GM18505 (cell line): ENCODE results near the gene YBX1.
"Not testable (repeated sequence)": the region's sequence is repeated elsewhere in the genome, so short reads cannot be mapped to it uniquely, and the experiment has no call there.

Experiments used
- ATAC-seq: cut with Tn5 transposase; IDR thresholded peaks from one replicate; pipeline ENCODE4 v1.9.1; 2021; ENCODE audit not compliant: unreplicated experiment
- POLR2A ChIP-seq: IDR thresholded peaks from 4 replicates; pipeline ENCODE4 v1.6.1; 2011; ENCODE audit warnings: borderline replicate concordance; ENCODE audit not compliant: insufficient read depth, insufficient read length; ENCODE audit errors: extremely low read depth

The YBX1 gene

DNA sequence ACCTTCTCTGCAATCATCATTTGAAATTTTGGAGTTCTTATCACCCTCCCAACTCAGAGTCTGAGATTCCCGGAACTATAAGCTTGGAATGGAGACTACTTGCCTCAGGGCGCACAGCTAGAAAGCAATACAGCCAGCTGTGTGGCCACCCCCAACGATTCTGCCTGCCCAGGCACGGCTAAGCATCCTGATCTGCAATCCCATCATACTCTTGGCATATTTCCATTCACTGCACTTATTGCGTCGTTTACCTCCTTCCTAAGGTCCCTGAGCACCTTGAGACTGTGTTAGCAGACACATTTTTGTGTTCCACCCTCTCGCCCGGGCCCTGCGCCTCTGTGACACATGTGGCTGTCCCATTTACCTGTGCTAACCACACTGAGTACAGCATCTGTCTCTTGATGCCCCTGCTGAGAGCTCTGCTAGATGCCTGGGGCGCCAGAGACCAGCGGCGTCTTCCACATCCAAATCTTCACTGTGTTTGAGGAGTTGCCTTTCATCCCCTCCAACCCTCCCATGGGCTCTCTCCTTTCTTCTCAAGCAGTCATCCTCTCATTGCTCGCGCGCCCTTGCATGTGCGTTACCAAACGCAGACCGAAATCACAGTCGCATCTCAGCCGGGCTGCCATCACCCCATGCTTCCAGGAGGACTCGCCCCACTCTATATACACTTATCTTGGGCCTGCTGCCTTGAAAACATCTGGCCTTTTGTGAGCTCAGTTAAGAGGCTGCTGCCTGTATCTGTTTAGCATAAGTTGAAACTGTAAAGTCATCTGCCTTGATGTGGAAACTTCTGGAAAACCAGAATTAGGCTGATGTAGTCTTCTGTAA is 61.3 kb downstream of the YBX1 start:
- ATAC-seq: no peak
- no peak for TF ChIP-seq POLR2A

DNA sequence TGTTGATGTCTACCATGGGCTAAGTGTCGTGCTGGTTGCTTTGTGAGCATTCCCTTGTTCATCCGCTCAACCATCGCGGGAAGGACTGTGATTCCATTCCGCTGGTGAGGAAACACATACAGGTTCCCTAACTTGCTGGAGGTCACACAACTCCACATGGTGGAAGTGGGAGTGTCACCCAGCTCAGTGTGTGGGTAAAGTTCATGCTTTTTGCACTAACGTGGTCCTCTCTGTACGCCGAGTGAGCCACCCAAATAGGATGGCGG is 61.9 kb downstream of the YBX1 start:
- no peak for ATAC-seq
- TF ChIP-seq POLR2A: no peak

DNA sequence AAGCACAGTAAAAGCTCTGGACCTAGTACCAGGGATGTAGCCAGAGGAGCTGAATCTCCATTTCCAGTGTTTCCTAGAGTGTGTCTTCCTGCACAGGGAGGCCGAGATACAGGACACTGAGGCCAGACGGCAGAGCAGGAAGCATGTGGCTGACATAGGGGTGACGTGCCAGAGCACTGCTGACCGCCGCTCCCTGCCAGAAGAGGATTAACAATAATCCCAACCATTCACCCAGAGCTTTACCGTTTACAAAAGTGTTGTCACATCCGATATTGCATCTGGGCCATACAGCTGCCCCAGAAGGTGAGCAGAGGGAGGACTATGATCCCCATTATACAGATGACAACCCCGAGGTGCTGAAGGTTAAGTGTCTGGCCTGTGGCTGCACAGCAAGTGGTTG is 63.6 kb downstream of the YBX1 start:
- no peak for ATAC-seq
- TF ChIP-seq POLR2A: no peak

DNA sequence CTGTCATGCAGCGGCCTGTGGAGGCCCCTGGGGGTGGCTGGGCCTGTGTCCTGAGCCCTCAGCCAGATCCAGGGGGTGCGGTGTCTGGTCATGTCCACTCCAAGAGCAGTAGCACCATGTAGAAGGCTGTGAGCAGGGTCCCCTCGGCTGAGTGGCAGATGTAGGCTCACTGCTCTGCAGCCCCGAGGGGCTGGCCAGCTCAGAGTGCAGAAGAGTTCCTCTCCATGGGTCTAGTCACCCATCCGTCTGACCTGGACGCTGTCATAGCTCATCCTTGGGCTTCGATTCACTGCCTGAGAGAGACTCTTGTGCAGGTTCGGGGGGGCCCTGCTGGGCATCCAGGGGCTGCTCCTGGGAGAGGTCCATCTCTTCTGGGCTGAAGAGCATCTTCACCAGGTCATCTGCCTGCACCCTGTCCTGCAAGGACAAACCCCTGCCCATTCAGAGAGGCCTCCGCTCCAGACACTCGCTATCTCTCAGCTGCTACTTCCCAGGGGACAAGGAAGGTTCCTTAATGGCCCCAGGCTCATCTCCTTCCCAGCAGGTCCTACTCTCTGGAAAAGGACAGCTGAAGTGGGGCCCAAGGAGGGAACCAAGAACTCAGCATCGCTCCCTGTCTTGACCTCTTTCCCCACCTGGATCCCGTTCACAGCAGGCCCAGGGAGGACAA is 64.4 kb downstream of the YBX1 start:
- ATAC-seq: no peak
- no peak for TF ChIP-seq POLR2A

DNA sequence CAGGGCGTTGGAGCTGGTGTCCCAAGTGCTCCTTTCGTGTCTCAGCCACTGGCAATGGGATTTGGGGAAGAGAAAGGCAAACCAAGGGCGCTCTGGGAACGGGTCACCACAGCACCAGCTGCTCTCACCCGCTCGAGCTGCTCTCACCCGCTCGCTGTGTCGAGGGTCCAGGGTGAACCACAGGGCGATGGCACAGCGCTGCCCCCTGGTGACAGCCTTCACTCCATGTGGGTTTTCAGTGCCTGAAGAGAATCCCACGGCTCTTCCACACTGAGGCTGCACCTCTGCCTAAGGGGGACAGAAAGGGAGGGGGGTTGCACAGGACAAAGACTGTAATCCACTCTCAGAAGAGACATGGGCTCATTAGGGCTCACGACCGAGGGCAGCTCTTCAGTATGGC is 64.9 kb downstream of the YBX1 start:
- ATAC-seq: no peak
- no peak for TF ChIP-seq POLR2A

DNA sequence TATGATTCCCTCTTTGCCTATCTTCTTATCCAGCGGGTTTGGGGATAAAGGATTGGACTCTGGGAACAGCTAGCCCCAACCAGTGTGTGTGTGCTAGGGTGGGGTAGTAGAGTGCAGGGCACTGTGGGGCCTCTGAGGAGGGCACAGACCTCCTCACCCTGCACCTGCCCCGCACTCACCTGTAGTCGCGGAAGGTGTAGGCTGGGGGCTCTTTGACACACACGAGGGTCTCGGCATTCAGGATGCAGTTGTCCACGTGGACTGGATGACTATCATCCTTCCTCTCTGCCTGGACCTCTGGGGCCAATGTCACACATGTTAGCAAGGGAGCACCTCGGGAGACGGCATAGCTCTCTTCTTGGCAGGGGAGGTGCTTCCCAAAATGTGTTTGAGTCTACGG is 65.8 kb downstream of the YBX1 start:
- TF ChIP-seq POLR2A: no peak
- ATAC-seq: no peak

DNA sequence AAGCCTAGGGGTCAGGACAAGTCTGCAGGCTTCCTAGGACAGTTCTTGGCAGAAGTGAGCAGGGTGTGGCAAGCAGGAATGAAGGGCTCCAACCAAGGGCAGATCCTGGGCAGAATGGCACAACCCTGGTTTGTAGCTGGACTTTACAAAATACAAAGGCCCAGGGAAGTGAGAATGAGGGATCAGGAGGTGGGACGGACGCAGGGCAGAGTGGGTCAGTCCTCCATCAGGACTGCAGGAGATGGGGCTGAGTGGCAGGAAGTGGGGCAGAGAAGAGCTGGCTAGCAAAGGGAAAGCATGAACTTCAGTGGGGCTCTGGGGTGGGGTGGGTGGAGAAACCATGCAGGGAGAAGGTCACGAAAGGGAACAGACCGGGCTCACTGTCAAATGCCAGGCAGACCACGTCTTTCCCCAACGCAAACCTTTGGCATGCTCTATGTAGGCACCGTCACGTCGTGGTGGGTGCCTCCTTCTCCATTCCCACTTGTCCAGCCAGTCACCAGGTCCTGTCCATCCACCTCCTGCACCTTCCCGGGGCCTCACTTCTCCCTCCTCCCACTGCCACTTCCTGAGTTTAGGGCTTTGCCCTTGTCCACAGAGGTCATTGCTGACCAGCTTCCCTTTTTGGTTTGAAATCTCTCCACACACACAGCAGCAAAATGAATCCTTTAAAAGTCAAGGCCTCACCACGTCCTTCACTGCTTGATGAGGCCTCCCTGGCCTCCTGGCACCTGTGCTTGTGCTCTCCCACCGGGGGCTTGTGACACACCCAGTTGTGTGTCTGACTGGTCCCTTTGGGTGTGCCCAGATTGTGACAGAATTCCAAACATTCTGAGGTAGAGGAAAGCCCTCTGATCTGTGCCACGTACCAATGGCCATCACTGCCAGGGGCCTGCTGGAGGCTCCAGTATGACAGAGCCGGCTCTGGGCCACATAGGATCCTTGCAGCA is 66.5 kb downstream of the YBX1 start:
- TF ChIP-seq POLR2A: no peak
- no peak for ATAC-seq

DNA sequence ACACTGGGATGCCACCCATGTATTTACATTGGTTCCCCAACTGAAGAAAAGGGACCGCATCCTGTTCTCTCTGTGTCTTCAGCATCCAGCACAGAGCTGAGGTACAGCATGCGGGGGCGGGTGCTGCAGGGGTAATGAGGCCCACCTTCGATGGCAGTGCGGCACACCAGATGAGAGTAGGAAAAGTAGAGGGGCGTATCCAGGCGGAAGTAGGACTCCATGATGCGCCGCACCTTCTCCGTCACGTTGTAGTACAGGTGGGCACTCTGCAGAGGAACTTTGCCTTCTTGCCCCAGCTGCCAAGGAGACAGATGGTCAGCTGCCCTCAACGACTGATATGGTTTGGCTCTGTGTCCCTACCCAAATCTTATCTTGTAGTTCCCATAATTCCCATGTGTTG is 67.8 kb downstream of the YBX1 start:
- ATAC-seq: no peak
- no peak for TF ChIP-seq POLR2A

DNA sequence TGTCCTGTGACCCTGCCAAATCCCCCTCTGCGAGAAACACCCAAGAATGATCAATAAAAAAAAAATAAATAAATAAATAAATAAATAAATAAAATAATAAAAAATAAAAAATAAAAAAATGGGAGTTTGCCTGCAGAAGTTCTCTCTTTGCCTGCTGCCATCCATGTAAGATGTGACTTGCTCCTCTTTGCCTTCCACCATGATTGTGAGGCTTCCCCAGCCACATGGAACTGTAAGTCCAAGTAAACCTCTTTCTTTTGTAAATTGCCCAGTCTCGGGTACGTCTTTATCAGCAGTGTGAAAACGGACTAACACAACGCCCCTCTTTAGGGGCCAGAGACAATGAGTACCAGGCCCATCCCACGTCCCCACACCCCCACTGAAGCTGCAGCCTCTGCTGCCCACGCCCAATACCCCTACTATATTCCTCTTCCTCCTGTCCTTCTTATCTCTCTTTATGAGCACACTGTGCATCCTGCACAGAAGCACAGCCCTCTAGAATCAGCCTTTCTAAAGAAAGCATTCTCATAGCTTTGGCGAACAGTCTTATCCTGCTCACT is 69.4 kb downstream of the YBX1 start:
- not testable (repeated sequence) for ATAC-seq

DNA sequence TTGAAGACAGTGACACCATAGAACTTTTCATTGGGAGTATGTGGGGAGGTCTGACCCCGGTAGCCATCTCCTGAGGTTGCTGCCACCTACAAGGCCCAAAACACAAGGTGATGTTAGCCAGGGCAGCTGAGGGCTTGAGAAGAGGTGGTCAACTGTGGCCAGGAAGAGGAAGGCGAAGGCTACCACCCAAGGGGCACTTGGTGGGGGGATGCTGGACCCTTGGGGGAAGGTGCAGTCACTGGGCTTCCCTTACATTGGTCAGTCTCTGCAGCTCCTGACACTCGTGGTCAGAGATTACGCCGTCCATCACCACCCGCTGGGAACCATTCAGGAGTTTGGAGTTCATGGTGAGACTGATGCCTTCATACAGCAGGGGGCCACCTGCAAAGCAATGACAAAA is 70.1 kb downstream of the YBX1 start:
- ATAC-seq: no peak
- TF ChIP-seq POLR2A: no peak

GRCh38 chr1:42753070-42753469 is 70.9 kb downstream of the YBX1 start:
- no peak for ATAC-seq
- TF ChIP-seq POLR2A: no peak
